GM12892 (cell line): Measurements from ENCODE around the gene APOM.

Experiments
- POLR2AphosphoS5 ChIP-seq: IDR thresholded peaks from 2 replicates; pipeline ENCODE4 v1.6.1; 2011; ENCODE audit warnings: low read depth, low read length, control low read depth
- TAF1 ChIP-seq: IDR thresholded peaks from 2 replicates; pipeline ENCODE4 v1.6.1; 2011; ENCODE audit warnings: low read depth, mild to moderate bottlenecking, control low read depth, low read length, borderline replicate concordance

DNA sequence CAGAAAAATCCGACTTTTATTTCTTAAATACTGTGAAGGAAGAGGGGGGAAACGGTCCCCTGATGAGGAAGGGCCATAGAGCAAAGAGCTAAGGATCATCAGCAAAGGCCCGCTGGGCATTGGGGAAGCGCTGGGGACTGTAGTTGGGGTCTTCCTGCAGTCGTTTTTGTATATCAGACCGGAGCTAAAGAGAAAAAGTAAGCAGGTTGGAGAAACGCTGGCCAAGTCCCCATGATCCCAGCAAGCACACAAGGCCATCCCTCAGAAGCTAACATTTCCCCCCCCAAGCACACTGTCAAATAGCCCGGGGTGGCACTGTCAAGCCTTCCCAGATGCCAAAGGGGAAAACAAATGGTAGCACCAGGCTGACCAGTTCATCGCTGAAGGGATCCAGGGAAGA lies 16.7 kb upstream of the APOM start:
- no peak for TF ChIP-seq TAF1
- TF ChIP-seq POLR2AphosphoS5 = peak; percentile 81
